RWPE2 (cell line): ENCODE results near the gene CDK10.
"Not testable (repeated sequence)": the region's sequence is repeated elsewhere in the genome, so short reads cannot be mapped to it uniquely, and the experiment has no call there.

Source experiments
- ATAC-seq: fragments of 200-7000 bp; cut with Tn5 transposase; 3 replicates; pipeline ENCODE4 v1.9.1; 2021; ENCODE audit warnings: low read depth
- DNase-seq: peaks from one replicate; pipeline ENCODE4 v3.0.0-alpha.2; 2020; ENCODE audit warnings: low spot score
- H3K27ac ChIP-seq: fragments of 450-650 bp; 2 replicates; pipeline ENCODE4 v1.5.1; 2017; ENCODE audit warnings: mild to moderate bottlenecking; ENCODE audit not compliant: poor library complexity, severe bottlenecking
- H3K27me3 ChIP-seq: fragments of 250-450 bp; sonication (Bioruptor Pico); 2 replicates; pipeline ENCODE4 v1.5.1; 2021; ENCODE audit warnings: mild to moderate bottlenecking, moderate library complexity; ENCODE audit not compliant: insufficient read depth, poor library complexity, severe bottlenecking
- H3K36me3 ChIP-seq: fragments of 250-450 bp; sonication (Bioruptor Pico); 2 replicates; pipeline ENCODE4 v1.5.1; 2020; ENCODE audit warnings: low read depth, mild to moderate bottlenecking, moderate library complexity
- H3K4me1 ChIP-seq: fragments of 250-450 bp; sonication (Bioruptor Pico); 2 replicates; pipeline ENCODE4 v1.5.1; 2021; ENCODE audit warnings: mild to moderate bottlenecking, moderate library complexity; ENCODE audit not compliant: insufficient read depth, poor library complexity, severe bottlenecking
- H3K4me3 ChIP-seq: fragments of 250-450 bp; sonication (Bioruptor Pico); 2 replicates; pipeline ENCODE4 v1.5.1; 2021; ENCODE audit warnings: mild to moderate bottlenecking, moderate library complexity; ENCODE audit not compliant: severe bottlenecking
- H3K9me3 ChIP-seq: fragments of 250-450 bp; sonication (Bioruptor Pico); 2 replicates; pipeline ENCODE4 v1.5.1; 2021; ENCODE audit warnings: mild to moderate bottlenecking, moderate library complexity; ENCODE audit not compliant: severe bottlenecking
- CTCF ChIP-seq: fragments of 450-650 bp; IDR thresholded peaks from one replicate; pipeline ENCODE4 v1.5.1; 2017; ENCODE audit warnings: mild to moderate bottlenecking, moderate library complexity; ENCODE audit not compliant: poor library complexity, severe bottlenecking

The CDK10 gene

GRCh38 chr16:89657442-89658220 is 28.9 kb upstream of the CDK10 start, which contains the start of the genes CHMP1A and SPATA33:
Gene CHMP1A (minus strand): TSS chr16:89657708. CDS start chr16:89657588, 120 bp downstream.
Gene SPATA33 (plus strand): TSS chr16:89657836. CDS start chr16:89657912, 76 bp downstream.
- peak within 1 kb of the TSS; percentile 89 for H3K4me3 ChIP-seq
- ATAC-seq (peak; percentile 89), DNase-seq (no peak)
- peak within 1 kb of the TSS; percentile 57 for H3K27ac ChIP-seq
- H3K36me3 ChIP-seq = peaks cover 46% of the 10 kb centered on the region
- H3K9me3 ChIP-seq = no peaks in the 10 kb centered on the region
- H3K27me3 ChIP-seq = no peaks in the 10 kb centered on the region
- no peak for TF ChIP-seq CTCF
- H3K4me1 ChIP-seq = peaks cover 6% of the 10 kb centered on the region

GRCh38 chr16:89658221-89658879 is 28.1 kb upstream of the CDK10 start:
- no peak for TF ChIP-seq CTCF
- no peak for DNase-seq
- H3K36me3 ChIP-seq = peaks cover 50% of the 10 kb centered on the region
- no peaks in the 10 kb centered on the region for H3K27me3 ChIP-seq
- ATAC-seq = peak; percentile 47
- H3K4me1 ChIP-seq = peaks cover 6% of the 10 kb centered on the region
- peak overlapping the region; percentile 89 for H3K4me3 ChIP-seq
- peak overlapping the region; percentile 57 for H3K27ac ChIP-seq
- H3K9me3 ChIP-seq = no peaks in the 10 kb centered on the region

GRCh38 chr16:89660146-89660545 is 26.3 kb upstream of the CDK10 start:
- DNase-seq = no peak
- Histone ChIP-seq H3K27ac (no peak overlapping the region), H3K9me3 (no peaks in the 10 kb centered on the region), H3K36me3 (peaks cover 45% of the 10 kb centered on the region), H3K4me3 (no peak overlapping the region), H3K27me3 (no peaks in the 10 kb centered on the region), H3K4me1 (peaks cover 6% of the 10 kb centered on the region)
- no peak for TF ChIP-seq CTCF
- ATAC-seq = no peak

- Histone ChIP-seq H3K27me3 (no peaks in the 10 kb centered on the region), H3K9me3 (no peaks in the 10 kb centered on the region), H3K36me3 (peaks cover 44% of the 10 kb centered on the region), H3K27ac (no peak overlapping the region), H3K4me1 (peaks cover 6% of the 10 kb centered on the region), H3K4me3 (no peak overlapping the region)
- ATAC-seq (no peak), DNase-seq (no peak)
- TF ChIP-seq CTCF = no peak
Measured at GRCh38 chr16:89661215-89661614, 25.3 kb upstream of the CDK10 start.

- H3K27me3 ChIP-seq, H3K4me1 ChIP-seq, H3K4me3 ChIP-seq, H3K9me3 ChIP-seq, DNase-seq, ATAC-seq, H3K27ac ChIP-seq: not testable (repeated sequence)
- H3K36me3 ChIP-seq = peaks cover 42% of the 10 kb centered on the region
Measured at GRCh38 chr16:89664238-89664637, 22.3 kb upstream of the CDK10 start.
